ENCODE results near the gene LMO2. TPM values are rescaled to one million over a fixed set of nuclear protein-coding genes. Genes with fewer than 3 reads are reported as not detected.

LMO2 gene
- total RNA-seq, 1 experiment from 2014 or later: 0.33 TPM

DNA sequence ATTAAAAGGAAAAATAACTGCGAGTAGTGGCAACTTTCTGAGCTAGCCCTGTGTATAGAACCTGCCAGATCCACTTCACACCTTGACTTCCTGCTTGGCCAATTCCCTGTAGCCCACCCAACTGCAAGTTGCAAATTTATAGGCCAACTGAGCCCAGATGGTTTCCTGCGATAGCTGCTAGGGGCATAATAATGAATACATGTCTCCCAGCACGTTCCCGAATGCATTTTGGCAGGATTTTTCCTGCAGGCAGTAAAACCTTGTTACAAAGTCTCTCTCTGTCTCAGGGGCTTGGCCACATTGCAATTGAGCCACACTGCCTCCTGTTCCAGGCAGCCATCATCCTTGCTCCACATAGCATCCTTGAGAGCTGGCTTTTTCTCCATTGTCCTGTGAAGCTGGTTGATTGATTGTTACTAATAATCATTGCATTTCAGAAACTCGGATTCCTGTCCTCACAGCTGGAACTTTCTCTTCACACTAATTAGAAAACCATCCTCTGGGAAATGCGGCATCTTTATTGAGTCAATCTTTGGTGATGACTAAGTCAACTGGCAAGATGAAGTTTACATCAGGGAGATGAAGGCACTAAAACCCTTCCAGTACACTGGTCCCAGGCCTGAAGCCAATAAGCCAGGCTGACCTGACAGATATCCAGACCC is 18.6 kb upstream of the LMO2 start:
- Histone ChIP-seq H3K79me2 (ENCODE audit: insufficient read depth, low read length) (no peaks in the 10 kb centered on the region), H3T11ph (ENCODE audit: low read length) (no peak overlapping the region), H3K27me3 (ENCODE audit: insufficient read depth, low read length) (no peaks in the 10 kb centered on the region), H4K5ac (ENCODE audit: insufficient read length, low read depth, low read length) (no peak overlapping the region), H3K9me3 (ENCODE audit: control insufficient read depth, low read depth, low read length) (no peaks in the 10 kb centered on the region), H3K18ac (ENCODE audit: insufficient read length, low read depth, low read length) (no peak overlapping the region), H3K4me1 (ENCODE audit: insufficient read depth, low read length) (no peaks in the 10 kb centered on the region), H2BK15ac (ENCODE audit: low read depth, low read length) (no peak overlapping the region), H3K4ac (ENCODE audit: low read depth, low read length) (no peak overlapping the region), H2BK12ac (ENCODE audit: insufficient read length, low read depth, low read length) (no peak overlapping the region), H2BK20ac (ENCODE audit: low read depth, low read length, poor library complexity, severe bottlenecking) (no peak overlapping the region), H3K56ac (ENCODE audit: insufficient read length, low read depth, low read length) (no peak overlapping the region), H4K8ac (replicated peaks; ENCODE audit: insufficient read length, low read depth, low read length) (no peak overlapping the region), H3K23me2 (ENCODE audit: insufficient read length, low read depth, low read length, poor library complexity, severe bottlenecking) (no peaks in the 10 kb centered on the region), H3K79me1 (ENCODE audit: insufficient read depth, low read depth, low read length, poor library complexity, severe bottlenecking) (no peaks in the 10 kb centered on the region), H4K91ac (ENCODE audit: insufficient read length, low read depth, low read length) (no peak overlapping the region), H3K4me2 (ENCODE audit: insufficient read depth, insufficient read length, low read length) (no peak overlapping the region), H3K14ac (ENCODE audit: insufficient read depth, low read length) (no peak overlapping the region), H3K9ac (ENCODE audit: extremely low read depth, insufficient read length, low read length) (no peak overlapping the region), H2AK5ac (ENCODE audit: insufficient read length, low read length) (no peak overlapping the region), H2BK120ac (ENCODE audit: low read depth, low read length, poor library complexity, severe bottlenecking) (no peak overlapping the region), H2BK5ac (ENCODE audit: insufficient read length, low read length) (no peak overlapping the region), H3K23ac (ENCODE audit: insufficient read length, low read depth, low read length) (no peak overlapping the region), H4K20me1 (ENCODE audit: control insufficient read depth, insufficient read depth, insufficient read length) (no peaks in the 10 kb centered on the region), H2AFZ (ENCODE audit: low read length) (no peak overlapping the region), H3K27ac (ENCODE audit: insufficient read length, low read depth, low read length) (no peak overlapping the region)
- H3K4me1 Mint-ChIP-seq: peaks cover 13 to 16% of the 10 kb centered on the region in 2 experiments
- peaks cover 7 to 12% of the 10 kb centered on the region in 2 experiments; a peak in 4 of 5 replicates for H3K9me3 Mint-ChIP-seq
- H3K36me3 Mint-ChIP-seq (ENCODE audit: insufficient read depth in 1 of 3, low read depth in 3 of 3): peaks cover 0 to 4% (median 0%) of the 10 kb centered on the region in 3 experiments; a peak in 1 of 7 replicates
- H3K4me3 Mint-ChIP-seq: peak overlapping the region in 1 of 2 experiments; percentile 17; a peak in 1 of 5 replicates
- TF ChIP-seq, protein P1, sequence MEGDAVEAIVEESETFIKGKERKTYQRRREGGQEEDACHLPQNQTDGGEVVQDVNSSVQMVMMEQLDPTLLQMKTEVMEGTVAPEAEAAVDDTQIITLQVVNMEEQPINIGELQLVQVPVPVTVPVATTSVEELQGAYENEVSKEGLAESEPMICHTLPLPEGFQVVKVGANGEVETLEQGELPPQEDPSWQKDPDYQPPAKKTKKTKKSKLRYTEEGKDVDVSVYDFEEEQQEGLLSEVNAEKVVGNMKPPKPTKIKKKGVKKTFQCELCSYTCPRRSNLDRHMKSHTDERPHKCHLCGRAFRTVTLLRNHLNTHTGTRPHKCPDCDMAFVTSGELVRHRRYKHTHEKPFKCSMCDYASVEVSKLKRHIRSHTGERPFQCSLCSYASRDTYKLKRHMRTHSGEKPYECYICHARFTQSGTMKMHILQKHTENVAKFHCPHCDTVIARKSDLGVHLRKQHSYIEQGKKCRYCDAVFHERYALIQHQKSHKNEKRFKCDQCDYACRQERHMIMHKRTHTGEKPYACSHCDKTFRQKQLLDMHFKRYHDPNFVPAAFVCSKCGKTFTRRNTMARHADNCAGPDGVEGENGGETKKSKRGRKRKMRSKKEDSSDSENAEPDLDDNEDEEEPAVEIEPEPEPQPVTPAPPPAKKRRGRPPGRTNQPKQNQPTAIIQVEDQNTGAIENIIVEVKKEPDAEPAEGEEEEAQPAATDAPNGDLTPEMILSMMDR (conservative IDR thresholded peaks at IDR 0.05): no peak
- WGBS (ENCODE audit: extremely low coverage, insufficient read length, low lambda C conversion rate): no CpG with 5 or more reads among the region's 6 CpGs
- H3K27me3 Mint-ChIP-seq (ENCODE audit: low read depth): peaks cover 2% of the 10 kb centered on the region; the same call in 1 of the 2 replicates
- H3K27ac Mint-ChIP-seq: no peak overlapping the region; a peak in 1 of 7 replicates
- no peak for DNase-seq

Data from H9 (cell line).